HPDE6-E6E7 (cell line): ENCODE results near the gene MYRFL.
"Not testable (repeated sequence)": the region's sequence is repeated elsewhere in the genome, so short reads cannot be mapped to it uniquely, and the experiment has no call there.

ENCODE experiments used
- DNase-seq: peaks from one replicate; pipeline ENCODE4 v3.0.0; 2011; ENCODE audit warnings: missing footprints; ENCODE audit errors: extremely low spot score

MYRFL gene

GRCh38 chr12:69988481-69989321, 163.7 kb downstream of the MYRFL start:
- DNase-seq, result no peak

- no peak for DNase-seq
Measured at GRCh38 chr12:69991690-69992288, 166.8 kb downstream of the MYRFL start.

- no peak for DNase-seq
Measured at GRCh38 chr12:69993433-69993832, 168.4 kb downstream of the MYRFL start.

GRCh38 chr12:69994086-69994485, 169.1 kb downstream of the MYRFL start:
- not testable (repeated sequence) for DNase-seq

GRCh38 chr12:69994724-69995173, 169.7 kb downstream of the MYRFL start:
- no peak for DNase-seq

GRCh38 chr12:69996241-69996640, 171.2 kb downstream of the MYRFL start:
- no peak for DNase-seq

GRCh38 chr12:69996722-69997121, 171.7 kb downstream of the MYRFL start:
- no peak for DNase-seq

GRCh38 chr12:69998011-69998410, 173.0 kb downstream of the MYRFL start:
- DNase-seq, result no peak

GRCh38 chr12:69998922-69999321, 173.9 kb downstream of the MYRFL start:
- no peak for DNase-seq

GRCh38 chr12:69999561-69999960, 174.5 kb downstream of the MYRFL start:
- DNase-seq, result no peak

- DNase-seq, result no peak
Measured at GRCh38 chr12:70002097-70002911, 177.3 kb downstream of the MYRFL start.

GRCh38 chr12:70002912-70003255, 177.9 kb downstream of the MYRFL start:
- DNase-seq, result no peak

GRCh38 chr12:70005864-70006618, 181.0 kb downstream of the MYRFL start:
- DNase-seq, result no peak

GRCh38 chr12:70006619-70006973, 181.6 kb downstream of the MYRFL start:
- no peak for DNase-seq

- DNase-seq, result no peak
Measured at GRCh38 chr12:70007687-70008086, 182.7 kb downstream of the MYRFL start.
